K562 (cell line): Measurements from ENCODE around the gene TSPYL6. TPM values are rescaled to one million over a fixed set of nuclear protein-coding genes. Genes with fewer than 3 reads are reported as not detected.

Experiments
- CCNT2 ChIP-seq: IDR thresholded peaks from 2 replicates; pipeline ENCODE4 v1.6.1; 2011; ENCODE audit warnings: borderline replicate concordance, low read depth, mild to moderate bottlenecking, moderate library complexity, mixed read lengths, low read length; ENCODE audit not compliant: insufficient read length; ENCODE audit errors: extremely low read depth
- CHD1 ChIP-seq: fragments of 200-600 bp; sonication (generic); IDR thresholded peaks from one replicate; pipeline ENCODE4 v1.6.1; 2012; ENCODE audit warnings: mild to moderate bottlenecking, moderate library complexity, low read length, inconsistent platforms
- GATA2 ChIP-seq: sonication (generic); formaldehyde crosslinking; IDR thresholded peaks from 2 replicates; pipeline ENCODE4 v1.4.0; 2020; ENCODE audit warnings: mild to moderate bottlenecking, missing genetic modification reagents
- HOXB6 ChIP-seq: fragments of 250-450 bp; sonication (Bioruptor Pico); IDR thresholded peaks from 2 replicates; pipeline ENCODE4 v1.5.1; 2022; ENCODE audit warnings: mild to moderate bottlenecking, borderline replicate concordance
- KHSRP ChIP-seq: fragments of 450-650 bp; IDR thresholded peaks from 2 replicates; pipeline ENCODE4 v1.6.1; 2017
- L3MBTL2 ChIP-seq: fragments of 450-650 bp; IDR thresholded peaks from 2 replicates; pipeline ENCODE4 v1.6.1; 2016; ENCODE audit warnings: mild to moderate bottlenecking, moderate library complexity
- MAFK ChIP-seq: IDR thresholded peaks from 2 replicates; pipeline ENCODE4 v1.6.1; 2011; ENCODE audit warnings: low read length, improper control_type of control experiment
- PCBP2 ChIP-seq: fragments of 200-400 bp; formaldehyde crosslinking; IDR thresholded peaks from 2 replicates; pipeline ENCODE4 v1.6.1; 2018; ENCODE audit warnings: low read length, low read depth, mild to moderate bottlenecking, moderate library complexity; ENCODE audit not compliant: poor library complexity, severe bottlenecking
- RNF2 ChIP-seq: sonication (generic); IDR thresholded peaks from 2 replicates; pipeline ENCODE4 v1.6.1; 2016
- TAF1 ChIP-seq: IDR thresholded peaks from 2 replicates; pipeline ENCODE4 v1.6.1; 2011; ENCODE audit warnings: mild to moderate bottlenecking, low read length, moderate library complexity; ENCODE audit not compliant: insufficient read depth, control insufficient read depth, severe bottlenecking; ENCODE audit errors: extremely low read depth
- TFAM ChIP-seq: fragments of 250-450 bp; sonication (Bioruptor Pico); conservative IDR thresholded peaks from 2 replicates; pipeline ENCODE4 v1.5.0; 2021; ENCODE audit warnings: mild to moderate bottlenecking, moderate library complexity
- WHSC1 ChIP-seq: IDR thresholded peaks from one replicate; pipeline ENCODE4 v1.6.1; 2012; ENCODE audit warnings: low read length, control low read depth, inconsistent platforms
- XRCC4 ChIP-seq: IDR thresholded peaks from one replicate; pipeline ENCODE4 v1.6.1; 2011; ENCODE audit not compliant: insufficient read depth, insufficient read length; ENCODE audit errors: extremely low read depth
- YY1 ChIP-seq, 3 experiments: IDR thresholded peaks; 2 replicates each; pipeline ENCODE4 v1.6.1; 2011; ENCODE audit warnings: low read length in 2 of 3, mild to moderate bottlenecking in 2 of 3, moderate library complexity in 2 of 3, borderline replicate concordance in 1 of 3, control low read depth in 1 of 3, low read depth in 1 of 3; ENCODE audit not compliant: insufficient read depth in 3 of 3, insufficient replicate concordance in 2 of 3, control insufficient read depth in 1 of 3, insufficient read length in 1 of 3; ENCODE audit errors: extremely low read depth in 1 of 3
- ZFX ChIP-seq: sonication (generic); formaldehyde crosslinking; IDR thresholded peaks from 2 replicates; pipeline ENCODE4 v1.8.0; 2022; ENCODE audit warnings: mild to moderate bottlenecking, missing genetic modification reagents, moderate library complexity
- ZNF133 ChIP-seq: fragments of 250-450 bp; sonication (Bioruptor Pico); IDR thresholded peaks from 2 replicates; pipeline ENCODE4 v1.4.0; 2020; ENCODE audit warnings: mild to moderate bottlenecking
- ZNF274 ChIP-seq: IDR thresholded peaks from 2 replicates; pipeline ENCODE4 v1.6.1; 2011; ENCODE audit warnings: low read depth, mild to moderate bottlenecking, low read length, moderate library complexity, borderline replicate concordance
- ZNF384 ChIP-seq: IDR thresholded peaks from 2 replicates; pipeline ENCODE4 v1.6.1; 2012; ENCODE audit warnings: low read depth, low read length, improper control_type of control experiment
- ZNF444 ChIP-seq: fragments of 250-450 bp; sonication (Bioruptor Pico); IDR thresholded peaks from 2 replicates; pipeline ENCODE4 v1.4.0; 2020; ENCODE audit warnings: mild to moderate bottlenecking, moderate library complexity
- ZNF668 ChIP-seq: fragments of 250-450 bp; sonication (Bioruptor Pico); IDR thresholded peaks from 2 replicates; pipeline ENCODE4 v1.8.0; 2022; ENCODE audit warnings: mild to moderate bottlenecking, inconsistent platforms
- ZNF764 ChIP-seq: fragments of 250-450 bp; sonication (Bioruptor Pico); IDR thresholded peaks from 2 replicates; pipeline ENCODE4 v1.4.0; 2020; ENCODE audit warnings: low read depth, mild to moderate bottlenecking, moderate library complexity
- ZNF766 ChIP-seq: fragments of 200-800 bp; sonication (Bioruptor generic); conservative IDR thresholded peaks from 2 replicates; pipeline ENCODE4 v1.6.1; 2016; ENCODE audit warnings: missing genetic modification characterization, missing compliant biosample characterization
- polyA plus RNA-seq, 8 experiments: library from polyadenylated mRNA; depleted of rRNA in 4 of 8; stranded (reverse) in 5 of 8; unstranded in 3 of 8; fragments of >200 nt; fragmentation: Nextera tagmentation in 2 of 8; fragmentation: Illumina TruSeq in 1 of 8; extraction: Ambion mirVana in 2 of 8; extraction: Trizol in 1 of 8; gene quantifications; 2 replicates each; pipeline versions ENCODE4 v1.2.1 to v1.2.3, GENCODE V29; 2011 to 2014; ENCODE audit warnings: inconsistent platforms in 1 of 8, missing spikeins in 1 of 8
- total RNA-seq, 7 experiments: library from RNA; depleted of rRNA in 6 of 7; stranded (reverse); fragments of >200 nt in 6 of 7; fragmentation: Illumina TruSeq in 2 of 7; extraction: Trizol in 2 of 7; gene quantifications; 2 replicates each; pipeline versions ENCODE4 v1.2.1 to v1.2.3, GENCODE V29; 2011 to 2021; ENCODE audit warnings: low replicate concordance in 1 of 7
- TF ChIP-seq, protein P1 (sequence below): IDR thresholded peaks from 3 replicates; pipeline ENCODE4 v1.6.1; 2011; ENCODE audit warnings: borderline replicate concordance, mild to moderate bottlenecking; ENCODE audit not compliant: insufficient read length, insufficient read depth
- TF ChIP-seq, protein P2 (sequence below): fragments of 450-650 bp; IDR thresholded peaks from 2 replicates; pipeline ENCODE4 v1.6.1; 2017; ENCODE audit warnings: antibody characterized with exemption, mild to moderate bottlenecking

TSPYL6 gene
- total and polyA plus RNA-seq, 9 of the 15 experiments (the other 6 are each of a cell fraction or from before 2014, with no cell fraction given), result 1.5 to 10.1 (median 7.6) TPM

DNA sequence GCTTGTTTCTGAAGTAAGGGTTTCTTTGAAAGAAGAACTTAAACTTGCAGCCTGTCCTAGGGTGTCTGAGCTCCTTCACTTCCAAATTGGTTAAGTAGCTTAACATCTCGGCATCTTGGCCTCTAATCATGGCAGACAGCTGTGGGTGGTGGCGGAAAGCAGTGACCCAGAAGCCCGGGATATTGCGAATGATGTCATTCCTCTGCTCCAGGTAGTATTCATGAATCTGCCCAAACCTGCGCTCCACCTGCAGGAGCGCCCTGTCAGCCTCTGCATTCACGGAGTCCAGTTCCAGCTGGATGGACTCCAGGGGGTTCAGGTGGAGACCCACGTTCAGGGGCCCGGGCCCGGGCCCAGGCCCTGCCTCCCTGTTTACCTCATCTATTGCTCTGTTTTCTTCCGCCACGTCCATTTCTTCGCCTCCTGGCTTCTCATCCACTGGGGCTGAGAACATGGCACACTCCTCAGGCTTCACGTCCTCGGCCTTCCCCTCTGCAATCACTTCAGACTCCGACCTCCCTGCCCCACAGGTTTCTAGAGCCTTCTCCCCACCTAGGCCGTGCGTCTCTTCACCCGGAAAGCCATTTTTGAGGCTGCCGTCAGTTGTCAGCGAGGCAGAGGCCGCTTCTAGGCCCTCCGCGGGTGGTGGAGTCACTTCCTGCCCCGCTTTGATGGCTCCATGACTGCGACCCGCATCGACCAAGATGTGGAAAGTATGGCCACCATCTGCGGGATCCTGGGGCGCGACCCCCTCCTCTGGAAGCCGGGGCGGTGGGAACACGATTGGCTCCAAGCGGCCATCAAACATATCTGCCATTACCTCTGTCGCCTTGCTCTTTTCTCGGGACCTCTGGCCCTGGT, 569 bp downstream of the TSPYL6 start (continued):
- TF ChIP-seq GATA2 (CRISPR knock-in tag), result no peak
- no peak for TF ChIP-seq CCNT2
- no peak for TF ChIP-seq RNF2
- no peak for TF ChIP-seq WHSC1
- TF ChIP-seq PCBP2, result no peak
- no peak for TF ChIP-seq ZNF133 (CRISPR knock-in tag)
- TF ChIP-seq TFAM (CRISPR knock-in tag), result no peak
- TF ChIP-seq TAF1, result no peak
- TF ChIP-seq, protein P1, sequence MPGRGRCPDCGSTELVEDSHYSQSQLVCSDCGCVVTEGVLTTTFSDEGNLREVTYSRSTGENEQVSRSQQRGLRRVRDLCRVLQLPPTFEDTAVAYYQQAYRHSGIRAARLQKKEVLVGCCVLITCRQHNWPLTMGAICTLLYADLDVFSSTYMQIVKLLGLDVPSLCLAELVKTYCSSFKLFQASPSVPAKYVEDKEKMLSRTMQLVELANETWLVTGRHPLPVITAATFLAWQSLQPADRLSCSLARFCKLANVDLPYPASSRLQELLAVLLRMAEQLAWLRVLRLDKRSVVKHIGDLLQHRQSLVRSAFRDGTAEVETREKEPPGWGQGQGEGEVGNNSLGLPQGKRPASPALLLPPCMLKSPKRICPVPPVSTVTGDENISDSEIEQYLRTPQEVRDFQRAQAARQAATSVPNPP, result no peak
- TF ChIP-seq, protein P2, sequence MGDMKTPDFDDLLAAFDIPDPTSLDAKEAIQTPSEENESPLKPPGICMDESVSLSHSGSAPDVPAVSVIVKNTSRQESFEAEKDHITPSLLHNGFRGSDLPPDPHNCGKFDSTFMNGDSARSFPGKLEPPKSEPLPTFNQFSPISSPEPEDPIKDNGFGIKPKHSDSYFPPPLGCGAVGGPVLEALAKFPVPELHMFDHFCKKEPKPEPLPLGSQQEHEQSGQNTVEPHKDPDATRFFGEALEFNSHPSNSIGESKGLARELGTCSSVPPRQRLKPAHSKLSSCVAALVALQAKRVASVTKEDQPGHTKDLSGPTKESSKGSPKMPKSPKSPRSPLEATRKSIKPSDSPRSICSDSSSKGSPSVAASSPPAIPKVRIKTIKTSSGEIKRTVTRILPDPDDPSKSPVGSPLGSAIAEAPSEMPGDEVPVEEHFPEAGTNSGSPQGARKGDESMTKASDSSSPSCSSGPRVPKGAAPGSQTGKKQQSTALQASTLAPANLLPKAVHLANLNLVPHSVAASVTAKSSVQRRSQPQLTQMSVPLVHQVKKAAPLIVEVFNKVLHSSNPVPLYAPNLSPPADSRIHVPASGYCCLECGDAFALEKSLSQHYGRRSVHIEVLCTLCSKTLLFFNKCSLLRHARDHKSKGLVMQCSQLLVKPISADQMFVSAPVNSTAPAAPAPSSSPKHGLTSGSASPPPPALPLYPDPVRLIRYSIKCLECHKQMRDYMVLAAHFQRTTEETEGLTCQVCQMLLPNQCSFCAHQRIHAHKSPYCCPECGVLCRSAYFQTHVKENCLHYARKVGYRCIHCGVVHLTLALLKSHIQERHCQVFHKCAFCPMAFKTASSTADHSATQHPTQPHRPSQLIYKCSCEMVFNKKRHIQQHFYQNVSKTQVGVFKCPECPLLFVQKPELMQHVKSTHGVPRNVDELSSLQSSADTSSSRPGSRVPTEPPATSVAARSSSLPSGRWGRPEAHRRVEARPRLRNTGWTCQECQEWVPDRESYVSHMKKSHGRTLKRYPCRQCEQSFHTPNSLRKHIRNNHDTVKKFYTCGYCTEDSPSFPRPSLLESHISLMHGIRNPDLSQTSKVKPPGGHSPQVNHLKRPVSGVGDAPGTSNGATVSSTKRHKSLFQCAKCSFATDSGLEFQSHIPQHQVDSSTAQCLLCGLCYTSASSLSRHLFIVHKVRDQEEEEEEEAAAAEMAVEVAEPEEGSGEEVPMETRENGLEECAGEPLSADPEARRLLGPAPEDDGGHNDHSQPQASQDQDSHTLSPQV, result no peak
- peak in 1 of 3 experiments; percentile 48 for TF ChIP-seq YY1 (IDR thresholded peaks at IDR 0.05; ENCODE audit: borderline replicate concordance in 1 of 3, control insufficient read depth in 1 of 3, extremely low read depth in 1 of 3, insufficient read depth in 3 of 3, insufficient read length in 1 of 3, insufficient replicate concordance in 2 of 3, low read depth in 1 of 3, low read length in 2 of 3)
- TF ChIP-seq CHD1, result no peak
- peak; percentile 38; the same call in 1 of the 2 replicates for TF ChIP-seq ZFX (CRISPR knock-in tag)
- TF ChIP-seq ZNF274, result no peak
- no peak for TF ChIP-seq ZNF764 (CRISPR knock-in tag)
- no peak for TF ChIP-seq ZNF668 (CRISPR knock-in tag)
- no peak for TF ChIP-seq MAFK
- no peak for TF ChIP-seq KHSRP
- TF ChIP-seq ZNF384, result no peak
- no peak for TF ChIP-seq XRCC4
- TF ChIP-seq L3MBTL2, result no peak
- no peak for TF ChIP-seq HOXB6
- TF ChIP-seq ZNF444 (CRISPR knock-in tag), result no peak
- no peak for TF ChIP-seq ZNF766 (CRISPR knock-in tag)
